ENCODE data around the gene KCNQ1OT1.

KCNQ1OT1 gene

DNA sequence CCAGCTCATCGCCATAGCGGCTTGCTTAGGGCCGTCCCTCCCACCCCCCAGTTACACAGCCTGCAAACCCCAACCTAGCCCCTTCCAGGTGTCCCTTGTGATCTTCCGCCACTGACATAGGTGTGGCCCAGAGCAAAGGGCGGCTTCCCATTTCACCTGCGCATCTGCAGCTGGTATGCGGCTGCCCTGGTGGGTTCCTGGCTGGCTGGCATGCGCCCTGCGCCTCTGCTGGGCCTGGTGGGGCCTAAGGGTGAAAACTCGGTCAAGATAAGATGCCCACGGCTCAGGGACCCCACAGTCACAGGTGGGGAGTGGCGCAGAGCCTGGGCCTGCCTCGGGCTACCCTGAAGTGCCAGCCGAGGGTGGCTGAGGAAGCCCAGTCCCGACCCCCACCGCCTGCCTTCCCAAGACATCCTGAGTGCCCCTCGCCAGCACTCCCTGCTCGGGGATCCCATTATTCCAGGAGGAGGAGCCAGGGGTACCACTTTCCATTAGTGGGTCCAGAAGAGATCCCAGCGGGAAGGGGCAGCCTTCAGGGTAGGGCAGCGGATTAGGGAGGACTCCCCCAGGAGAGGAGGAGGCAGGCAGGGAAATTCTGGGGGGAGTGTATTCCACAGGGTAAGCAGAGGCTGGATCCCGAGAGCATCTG, 36.9 kb upstream of the KCNQ1OT1 start:
- no peak for DNase-seq

DNA sequence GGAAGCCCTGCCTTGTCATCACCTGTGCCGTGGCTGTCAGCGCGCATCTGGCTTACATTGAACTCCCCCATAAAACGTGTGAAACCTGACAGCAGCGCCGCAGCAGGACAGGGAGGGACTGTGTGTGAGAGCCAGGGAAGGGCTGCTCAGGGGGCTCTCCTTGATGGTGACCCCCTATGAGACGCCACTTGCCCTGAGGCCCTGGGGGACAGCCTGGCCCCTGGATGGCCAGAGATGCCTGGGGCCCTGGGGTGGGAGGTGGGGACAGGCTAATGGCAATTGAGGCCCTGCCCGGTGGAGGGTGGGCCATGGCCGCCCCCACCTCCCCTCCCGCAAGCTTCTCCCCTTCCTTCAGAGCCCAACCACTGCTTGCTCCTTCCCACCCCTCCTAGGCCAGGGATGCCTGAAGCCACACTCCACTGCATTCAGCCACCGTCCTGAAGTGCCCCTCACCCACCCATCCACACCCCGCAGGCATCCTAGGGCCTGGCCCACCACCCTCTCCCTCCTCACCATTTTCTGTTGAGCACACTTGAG, 35.3 kb upstream of the KCNQ1OT1 start:
- DNase-seq: no peak

GRCh38 chr11:2734181-2735052, 34.6 kb upstream of the KCNQ1OT1 start:
- DNase-seq: no peak

GRCh38 chr11:2732940-2733628, 33.3 kb upstream of the KCNQ1OT1 start:
- no peak for DNase-seq

GRCh38 chr11:2732261-2732939, 32.6 kb upstream of the KCNQ1OT1 start:
- DNase-seq: no peak

- no peak for DNase-seq
Observed at GRCh38 chr11:2731130-2732125, 31.6 kb upstream of the KCNQ1OT1 start.

- DNase-seq: no peak
Observed at GRCh38 chr11:2730272-2731129, 30.7 kb upstream of the KCNQ1OT1 start.

DNA sequence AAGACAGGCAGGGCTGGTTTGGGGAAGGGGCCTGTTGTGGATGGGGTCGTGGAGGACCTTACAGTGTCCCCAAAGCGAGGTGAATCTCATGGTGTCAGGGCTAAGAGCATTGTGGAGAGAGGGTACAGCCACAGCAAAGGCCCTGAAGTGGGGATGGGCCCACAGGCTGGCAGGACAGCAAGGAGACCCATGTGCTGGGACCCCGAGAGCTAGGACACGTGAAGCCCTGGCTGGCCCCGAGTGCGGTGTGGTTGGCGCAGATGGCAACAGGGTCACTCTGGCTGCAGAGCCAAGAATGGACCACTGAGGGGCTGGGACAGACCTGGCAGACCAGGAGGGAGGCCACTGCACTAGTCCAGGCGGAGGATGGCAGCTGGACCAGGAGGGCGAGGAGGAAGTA, 30.0 kb upstream of the KCNQ1OT1 start:
- DNase-seq: no peak

GRCh38 chr11:2728663-2729332, 29.0 kb upstream of the KCNQ1OT1 start:
- DNase-seq: peak; percentile 54

DNA sequence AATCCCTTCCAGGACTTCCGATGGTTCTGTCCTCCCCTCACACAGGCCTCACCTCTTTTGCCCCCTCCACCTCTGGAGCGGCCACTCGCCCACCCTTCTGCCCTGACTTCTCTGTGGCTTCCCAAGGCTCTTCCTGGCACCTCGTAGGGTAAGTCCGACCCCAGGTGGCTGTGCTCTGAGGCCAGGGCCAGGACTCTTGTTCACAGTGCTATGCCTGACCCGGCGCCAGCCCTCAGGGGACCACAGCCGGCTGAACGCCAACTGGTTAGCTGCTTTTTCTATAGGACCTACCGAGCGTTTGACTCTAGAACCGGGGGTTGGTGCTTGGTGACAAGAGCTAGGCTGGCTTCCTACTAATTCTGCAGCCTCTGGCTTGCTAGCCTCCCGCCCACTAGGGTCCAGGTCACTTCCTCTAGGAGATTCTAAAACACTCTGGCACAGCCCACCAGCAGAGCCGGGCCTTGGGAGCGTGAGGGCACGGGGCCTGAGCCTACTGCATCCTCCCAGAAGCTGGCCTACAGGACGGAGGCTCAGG, 28.4 kb upstream of the KCNQ1OT1 start:
- DNase-seq: no peak

- DNase-seq: no peak
Observed at GRCh38 chr11:2726964-2727363, 27.2 kb upstream of the KCNQ1OT1 start.

DNA sequence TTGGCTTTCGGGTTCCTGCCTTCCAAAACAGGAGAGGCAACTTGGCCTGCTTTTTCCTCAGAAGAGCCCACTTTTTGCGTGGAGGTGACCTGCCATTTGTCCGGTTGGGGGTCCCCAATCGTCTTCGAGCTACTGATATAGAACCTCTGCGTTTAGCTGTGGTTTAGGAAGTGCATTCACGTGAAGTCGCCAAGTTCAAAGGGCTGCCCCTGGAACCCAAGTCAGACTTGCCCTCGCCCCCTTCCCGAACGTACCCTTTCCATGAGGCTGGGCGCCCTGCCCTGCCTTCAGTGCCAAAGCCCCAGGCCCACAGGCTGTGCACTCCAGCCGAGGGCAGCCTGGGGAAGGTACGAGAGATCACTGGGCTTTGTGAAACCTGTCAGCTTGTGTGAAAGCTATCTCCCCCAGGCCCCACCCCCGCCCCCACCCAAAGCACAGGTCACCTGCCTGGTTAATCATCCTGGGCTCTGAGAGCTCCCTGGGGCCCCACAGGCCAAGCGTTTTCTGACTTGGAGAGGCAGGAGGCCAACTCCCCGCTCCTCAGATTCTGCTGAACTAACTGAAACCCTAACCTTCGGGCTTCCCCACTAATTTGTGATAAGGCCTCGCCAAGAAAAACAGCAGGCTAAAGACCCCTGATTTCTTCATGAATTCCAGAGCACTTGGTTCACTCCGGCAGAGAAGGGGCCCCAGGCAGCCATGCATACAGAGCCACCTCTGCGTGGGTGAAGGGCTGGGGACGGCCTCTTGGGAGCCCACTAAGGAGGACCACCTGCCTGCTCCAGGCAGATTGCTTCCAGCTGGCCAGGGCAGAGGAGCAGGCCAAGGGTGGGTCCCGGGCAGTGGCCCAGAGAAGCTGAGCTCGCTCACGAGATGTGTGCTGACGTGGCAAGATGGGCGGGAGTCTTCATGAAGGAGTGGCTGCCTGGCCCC, 25.8 kb upstream of the KCNQ1OT1 start:
- DNase-seq: no peak

DNA sequence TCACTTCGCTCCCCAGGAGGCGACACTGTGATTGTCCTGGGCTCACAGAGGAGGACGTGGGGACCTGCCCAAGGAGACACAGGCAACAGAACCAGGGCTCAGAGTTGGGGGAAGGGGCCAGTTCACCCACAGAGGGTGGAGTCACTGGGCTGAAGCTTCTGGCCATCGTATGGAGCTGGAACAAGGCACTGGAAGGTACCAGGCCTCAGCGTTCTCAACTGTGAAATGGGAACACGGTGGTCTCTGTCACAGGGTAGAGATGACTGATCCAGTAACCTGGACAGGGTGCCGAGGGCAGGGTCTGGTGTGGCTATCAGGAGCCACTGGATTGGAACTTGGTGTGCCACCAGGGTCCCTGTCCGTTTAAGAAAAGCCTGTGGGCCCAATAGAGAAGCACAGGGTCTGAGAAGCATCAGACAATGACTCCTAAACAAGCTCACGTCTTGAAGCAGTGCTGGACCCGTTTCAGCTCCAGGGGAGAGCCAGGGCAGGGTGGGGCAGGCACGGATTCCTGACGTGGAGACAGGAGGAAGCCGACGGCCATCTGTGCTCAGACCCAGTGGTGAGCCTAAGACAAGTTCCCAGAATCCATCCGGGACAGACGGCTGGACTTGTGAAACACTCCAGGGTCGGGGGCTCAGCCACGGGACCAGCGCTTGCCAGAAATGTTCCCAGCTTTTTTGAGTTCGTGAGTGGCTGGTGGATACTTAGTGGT, 25.0 kb upstream of the KCNQ1OT1 start:
- no peak for DNase-seq

DNA sequence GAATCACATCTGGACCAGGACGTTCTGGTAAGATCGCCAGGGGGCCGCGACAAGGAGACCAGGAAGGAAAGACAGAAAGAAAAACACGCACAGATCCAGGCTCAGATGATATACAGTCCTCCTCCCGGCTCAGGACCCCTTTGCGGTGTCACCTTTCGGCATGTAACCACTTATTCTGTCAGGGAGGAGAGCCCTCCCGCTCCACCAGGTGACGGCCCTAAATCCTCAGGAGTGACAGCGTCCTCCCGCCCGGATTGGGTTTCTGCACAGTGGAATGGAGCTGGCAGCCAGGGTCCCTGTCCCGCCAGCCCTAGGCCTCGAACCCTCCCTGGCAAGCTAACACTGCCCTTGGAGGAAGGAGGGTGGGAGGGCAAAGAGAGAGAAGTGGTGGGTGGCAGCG, 24.3 kb upstream of the KCNQ1OT1 start:
- DNase-seq: no peak

- DNase-seq: no peak
Observed at GRCh38 chr11:2722955-2723354, 23.2 kb upstream of the KCNQ1OT1 start.

DNA sequence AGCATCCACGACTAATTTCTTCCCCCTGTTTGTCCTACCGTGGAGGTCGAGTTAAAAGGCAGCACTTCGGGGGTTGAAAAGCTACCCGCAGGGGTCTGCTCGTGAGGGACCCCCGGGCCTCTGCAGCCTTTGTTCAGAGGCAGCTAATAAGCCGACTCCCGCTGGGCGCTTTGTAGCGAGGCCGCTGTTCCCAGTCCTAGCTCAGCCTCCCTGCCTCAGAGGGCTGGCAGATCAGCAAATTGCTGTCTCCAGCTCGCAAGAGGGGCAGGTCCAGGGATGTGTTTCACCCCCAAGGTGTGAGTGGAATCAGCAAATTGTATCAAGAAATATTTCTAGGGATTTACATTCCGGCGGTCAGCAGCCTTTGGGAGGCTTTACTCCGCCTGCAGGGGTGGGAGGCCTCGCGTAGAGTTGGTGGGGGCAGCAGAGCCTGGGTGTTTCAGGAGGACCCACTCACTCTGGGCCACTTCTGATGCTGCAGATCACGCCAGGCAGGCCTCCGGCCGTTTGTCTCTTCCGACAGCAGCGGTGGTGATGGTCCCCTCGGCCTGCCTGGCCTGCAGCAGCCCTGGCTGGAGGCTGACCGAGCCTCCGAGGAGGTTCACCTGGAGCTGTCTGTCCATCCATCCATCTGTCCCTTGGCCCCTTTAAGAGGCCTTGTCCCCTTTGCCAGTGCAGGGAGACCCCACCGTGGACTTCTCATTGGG, 21.6 kb upstream of the KCNQ1OT1 start:
- peak; percentile 81 for DNase-seq

Data from retina (tissue), 1 donor.